Upper lobe of left lung (tissue), 4 donors: ENCODE results near the gene RBBP8NL.

Experiments
- POLR2A ChIP-seq, 4 donors: fragments of 450-650 bp; IDR thresholded peaks; one replicate each; pipeline ENCODE4 v1.5.1; 2016 to 2017; ENCODE audit warnings: antibody characterized with exemption in 4 of 4, mild to moderate bottlenecking in 2 of 4
- TF ChIP-seq, protein P1 (sequence below), 6 experiments: fragments of 450-650 bp in 4 of 6; fragments of 200-600 bp in 2 of 6; sonication (generic) in 2 of 6; IDR thresholded peaks; one replicate each; pipeline ENCODE4 v1.5.1; 2016 to 2019; ENCODE audit warnings: antibody characterized with exemption in 6 of 6

DNA sequence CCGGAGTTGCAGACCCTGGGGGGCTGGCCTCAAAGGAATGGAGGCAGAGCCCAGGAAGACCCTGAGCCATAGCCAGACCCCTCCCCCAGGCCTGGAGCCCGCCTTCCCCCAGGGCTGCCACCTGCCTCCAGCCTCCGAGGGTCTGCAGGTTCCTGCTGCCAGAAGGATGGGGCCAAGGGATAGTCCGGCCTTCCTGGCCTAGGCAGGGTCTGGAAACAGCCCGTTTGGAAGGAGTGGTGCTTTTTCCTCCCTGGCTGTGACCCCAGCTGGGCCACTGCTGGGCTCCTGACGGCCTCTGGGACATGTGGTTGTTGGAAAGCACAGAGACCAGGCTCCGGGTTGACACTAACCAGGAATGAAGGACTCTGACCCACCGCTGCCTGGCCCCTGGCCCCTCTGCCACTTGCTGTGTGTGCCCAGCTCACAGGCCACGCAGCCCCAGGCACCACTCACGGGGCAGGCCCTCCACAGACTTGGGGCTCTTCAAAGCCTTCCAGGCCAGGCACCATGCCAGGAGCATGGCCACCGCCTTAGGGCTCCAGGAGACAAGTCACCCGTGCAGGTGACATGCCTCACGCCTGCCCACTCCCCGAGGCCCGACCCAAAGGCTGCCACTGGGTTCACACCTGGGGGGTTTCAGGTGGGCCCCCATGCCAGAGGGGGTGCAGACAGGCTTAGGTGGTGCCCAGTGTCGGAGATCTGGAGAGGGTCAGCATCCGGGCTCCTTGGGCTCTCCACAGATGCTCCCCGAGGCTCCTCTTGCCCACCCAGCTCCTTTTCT lies 56.3 kb downstream of the RBBP8NL start:
- TF ChIP-seq, protein P1, sequence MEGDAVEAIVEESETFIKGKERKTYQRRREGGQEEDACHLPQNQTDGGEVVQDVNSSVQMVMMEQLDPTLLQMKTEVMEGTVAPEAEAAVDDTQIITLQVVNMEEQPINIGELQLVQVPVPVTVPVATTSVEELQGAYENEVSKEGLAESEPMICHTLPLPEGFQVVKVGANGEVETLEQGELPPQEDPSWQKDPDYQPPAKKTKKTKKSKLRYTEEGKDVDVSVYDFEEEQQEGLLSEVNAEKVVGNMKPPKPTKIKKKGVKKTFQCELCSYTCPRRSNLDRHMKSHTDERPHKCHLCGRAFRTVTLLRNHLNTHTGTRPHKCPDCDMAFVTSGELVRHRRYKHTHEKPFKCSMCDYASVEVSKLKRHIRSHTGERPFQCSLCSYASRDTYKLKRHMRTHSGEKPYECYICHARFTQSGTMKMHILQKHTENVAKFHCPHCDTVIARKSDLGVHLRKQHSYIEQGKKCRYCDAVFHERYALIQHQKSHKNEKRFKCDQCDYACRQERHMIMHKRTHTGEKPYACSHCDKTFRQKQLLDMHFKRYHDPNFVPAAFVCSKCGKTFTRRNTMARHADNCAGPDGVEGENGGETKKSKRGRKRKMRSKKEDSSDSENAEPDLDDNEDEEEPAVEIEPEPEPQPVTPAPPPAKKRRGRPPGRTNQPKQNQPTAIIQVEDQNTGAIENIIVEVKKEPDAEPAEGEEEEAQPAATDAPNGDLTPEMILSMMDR (IDR thresholded peaks at IDR 0.05) = no peak
- TF ChIP-seq POLR2A (IDR thresholded peaks at IDR 0.05) = no peak
